GM18909 (cell line): ENCODE measurements around the gene NTM.

Experiments used
- ATAC-seq: cut with Tn5 transposase; IDR thresholded peaks from one replicate; pipeline ENCODE4 v1.9.1; 2021; ENCODE audit warnings: mild to moderate bottlenecking; ENCODE audit not compliant: unreplicated experiment, poor library complexity

NTM gene

GRCh38 chr11:132187814-132188213, 817.4 kb downstream of the NTM start:
- ATAC-seq = no peak

- ATAC-seq = no peak
Observed at GRCh38 chr11:132196928-132197327, 826.5 kb downstream of the NTM start.

- no peak for ATAC-seq
Observed at GRCh38 chr11:132200353-132200936, 830.0 kb downstream of the NTM start.

- no peak for ATAC-seq
Observed at GRCh38 chr11:132202621-132203020, 832.2 kb downstream of the NTM start.

- no peak for ATAC-seq
Observed at GRCh38 chr11:132205006-132205405, 834.6 kb downstream of the NTM start.

GRCh38 chr11:132205496-132205895, 835.1 kb downstream of the NTM start:
- no peak for ATAC-seq

- no peak for ATAC-seq
Observed at GRCh38 chr11:132206993-132207392, 836.6 kb downstream of the NTM start.

- ATAC-seq = no peak
Observed at GRCh38 chr11:132208477-132209055, 838.2 kb downstream of the NTM start.

GRCh38 chr11:132211479-132211878, 841.1 kb downstream of the NTM start:
- no peak for ATAC-seq

- ATAC-seq = no peak
Observed at GRCh38 chr11:132217856-132218255, 847.4 kb downstream of the NTM start.

GRCh38 chr11:132220474-132220873, 850.1 kb downstream of the NTM start:
- ATAC-seq = no peak

- ATAC-seq = no peak
Observed at GRCh38 chr11:132222345-132222744, 851.9 kb downstream of the NTM start.

GRCh38 chr11:132226522-132226921, 856.1 kb downstream of the NTM start:
- ATAC-seq = no peak

GRCh38 chr11:132228746-132229325, 858.4 kb downstream of the NTM start:
- ATAC-seq = no peak

- ATAC-seq = no peak
Observed at GRCh38 chr11:132231656-132232347, 861.4 kb downstream of the NTM start.

GRCh38 chr11:132234878-132235277, 864.5 kb downstream of the NTM start:
- no peak for ATAC-seq

- ATAC-seq = no peak
Observed at GRCh38 chr11:132237781-132238180, 867.4 kb downstream of the NTM start.

- ATAC-seq = no peak
Observed at GRCh38 chr11:132238331-132238866, 868.0 kb downstream of the NTM start.

GRCh38 chr11:132240374-132240773, 870.0 kb downstream of the NTM start:
- ATAC-seq = no peak

- no peak for ATAC-seq
Observed at GRCh38 chr11:132242632-132243031, 872.2 kb downstream of the NTM start.

GRCh38 chr11:132244846-132245245, 874.4 kb downstream of the NTM start:
- ATAC-seq = no peak
